ENCODE data around the gene BNC1. TPM values are rescaled to one million over a fixed set of nuclear protein-coding genes. Genes with fewer than 3 reads are reported as not detected.

BNC1 gene
- total RNA-seq, 1 donor from 2014 or later: 0.11 TPM

DNA sequence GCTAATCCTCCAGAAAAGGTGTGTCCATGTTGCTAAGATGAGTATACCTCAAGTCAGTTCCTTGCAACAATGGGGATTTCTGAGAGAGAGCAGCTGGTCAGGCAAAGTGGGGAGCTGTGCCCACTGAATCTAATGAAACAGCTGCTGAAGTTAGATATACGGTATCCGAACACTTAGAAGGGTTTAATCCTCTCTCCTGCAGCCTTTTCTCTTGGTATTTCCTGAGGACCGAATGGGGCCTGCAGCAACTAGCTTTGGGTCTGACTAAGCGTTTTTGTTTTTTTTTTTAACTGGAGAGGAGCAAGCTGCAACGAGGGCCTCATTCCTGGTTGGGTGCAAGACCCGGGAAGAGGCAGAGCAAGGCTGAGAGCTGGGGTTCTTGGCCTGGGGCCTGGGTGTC lies 37.6 kb upstream of the BNC1 start:
- no peaks in the 10 kb centered on the region for H3K4me1 ChIP-seq
- no peak overlapping the region for H3K27ac ChIP-seq (replicated peaks)
- no peak for DNase-seq
- intact Hi-C loops (cut with micrococcal nuclease): no loop called here
- H3K9me3 ChIP-seq (replicated peaks): no peaks in the 10 kb centered on the region
- H3K27me3 ChIP-seq (ENCODE audit: low read depth): peaks cover 13% of the 10 kb centered on the region
- no peaks in the 10 kb centered on the region for H3K36me3 ChIP-seq
- TF ChIP-seq, protein P1, sequence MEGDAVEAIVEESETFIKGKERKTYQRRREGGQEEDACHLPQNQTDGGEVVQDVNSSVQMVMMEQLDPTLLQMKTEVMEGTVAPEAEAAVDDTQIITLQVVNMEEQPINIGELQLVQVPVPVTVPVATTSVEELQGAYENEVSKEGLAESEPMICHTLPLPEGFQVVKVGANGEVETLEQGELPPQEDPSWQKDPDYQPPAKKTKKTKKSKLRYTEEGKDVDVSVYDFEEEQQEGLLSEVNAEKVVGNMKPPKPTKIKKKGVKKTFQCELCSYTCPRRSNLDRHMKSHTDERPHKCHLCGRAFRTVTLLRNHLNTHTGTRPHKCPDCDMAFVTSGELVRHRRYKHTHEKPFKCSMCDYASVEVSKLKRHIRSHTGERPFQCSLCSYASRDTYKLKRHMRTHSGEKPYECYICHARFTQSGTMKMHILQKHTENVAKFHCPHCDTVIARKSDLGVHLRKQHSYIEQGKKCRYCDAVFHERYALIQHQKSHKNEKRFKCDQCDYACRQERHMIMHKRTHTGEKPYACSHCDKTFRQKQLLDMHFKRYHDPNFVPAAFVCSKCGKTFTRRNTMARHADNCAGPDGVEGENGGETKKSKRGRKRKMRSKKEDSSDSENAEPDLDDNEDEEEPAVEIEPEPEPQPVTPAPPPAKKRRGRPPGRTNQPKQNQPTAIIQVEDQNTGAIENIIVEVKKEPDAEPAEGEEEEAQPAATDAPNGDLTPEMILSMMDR (IDR thresholded peaks at IDR 0.05; ENCODE audit: borderline replicate concordance): no peak
- H3K4me3 ChIP-seq: no peak overlapping the region

DNA sequence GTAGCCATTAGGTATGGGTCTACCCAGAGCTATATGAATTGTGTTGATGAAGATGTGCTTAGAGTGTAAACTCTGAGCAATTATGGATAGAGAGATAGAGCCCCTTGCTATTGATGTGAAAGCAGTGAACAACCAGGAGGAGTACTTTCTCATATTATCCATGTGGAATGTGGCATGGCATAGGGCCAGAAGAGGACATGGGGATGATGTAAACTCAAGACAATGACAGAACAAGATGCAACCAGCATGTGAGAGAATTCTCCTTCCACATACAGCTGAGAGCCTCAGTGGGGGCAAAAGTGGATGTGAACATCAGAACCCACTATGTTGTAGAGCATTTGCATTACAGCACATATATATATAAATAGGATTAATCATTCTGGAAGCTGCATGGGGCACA lies 36.4 kb upstream of the BNC1 start:
- intact Hi-C loops (cut with micrococcal nuclease): no loop called here
- TF ChIP-seq, protein P1 (IDR thresholded peaks at IDR 0.05; ENCODE audit: borderline replicate concordance): no peak
- H3K27me3 ChIP-seq (ENCODE audit: low read depth): peaks cover 5% of the 10 kb centered on the region
- no peaks in the 10 kb centered on the region for H3K36me3 ChIP-seq
- no peak for DNase-seq
- no peaks in the 10 kb centered on the region for H3K4me1 ChIP-seq
- no peak overlapping the region for H3K27ac ChIP-seq (replicated peaks)
- H3K4me3 ChIP-seq: no peak overlapping the region
- H3K9me3 ChIP-seq (replicated peaks): no peaks in the 10 kb centered on the region

DNA sequence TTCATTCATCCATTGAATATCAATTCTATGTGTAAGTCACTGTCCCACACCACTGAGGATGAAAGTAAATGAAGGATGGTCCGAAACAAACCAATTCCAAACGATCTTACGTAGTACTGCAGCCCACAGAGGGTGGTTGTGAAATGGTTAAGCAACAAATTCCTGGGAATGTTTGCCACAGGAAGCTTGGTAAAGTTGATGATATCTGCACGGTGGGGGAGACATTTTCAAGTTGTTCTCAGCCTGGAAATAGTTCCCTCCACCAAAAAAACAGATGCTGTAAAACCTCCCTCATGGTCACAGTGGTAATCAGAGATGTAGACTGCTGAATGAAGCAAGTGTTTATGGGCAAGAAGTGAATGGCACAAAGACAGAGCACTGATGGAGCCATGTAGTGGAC lies 35.9 kb upstream of the BNC1 start:
- Histone ChIP-seq H3K4me3 (no peak overlapping the region), H3K27ac (replicated peaks) (no peak overlapping the region), H3K36me3 (no peaks in the 10 kb centered on the region), H3K4me1 (no peaks in the 10 kb centered on the region), H3K9me3 (replicated peaks) (no peaks in the 10 kb centered on the region), H3K27me3 (ENCODE audit: low read depth) (peaks cover under 1% of the 10 kb centered on the region)
- TF ChIP-seq, protein P1 (IDR thresholded peaks at IDR 0.05; ENCODE audit: borderline replicate concordance): no peak
- no peak for DNase-seq
- intact Hi-C loops (cut with micrococcal nuclease): no loop called here

DNA sequence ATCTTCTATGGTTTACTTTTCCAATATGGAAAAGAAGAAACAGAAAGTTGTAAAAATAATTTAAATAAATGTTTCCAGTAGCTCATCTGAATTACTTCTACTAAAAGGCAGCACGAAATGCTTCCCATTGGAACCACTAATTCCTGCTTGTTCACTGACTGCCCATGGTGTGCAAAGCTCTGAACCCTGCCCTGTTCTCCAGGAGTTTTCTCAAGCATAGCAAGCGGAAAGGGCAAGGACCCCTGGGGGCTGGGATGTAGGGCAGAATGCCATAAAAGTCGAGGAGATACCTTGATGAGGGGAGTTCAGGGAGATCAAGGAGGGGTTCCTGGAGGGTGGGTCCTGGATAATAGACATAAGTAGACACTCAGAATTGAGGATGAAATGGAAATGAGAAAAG lies 35.3 kb upstream of the BNC1 start:
- DNase-seq: no peak

DNA sequence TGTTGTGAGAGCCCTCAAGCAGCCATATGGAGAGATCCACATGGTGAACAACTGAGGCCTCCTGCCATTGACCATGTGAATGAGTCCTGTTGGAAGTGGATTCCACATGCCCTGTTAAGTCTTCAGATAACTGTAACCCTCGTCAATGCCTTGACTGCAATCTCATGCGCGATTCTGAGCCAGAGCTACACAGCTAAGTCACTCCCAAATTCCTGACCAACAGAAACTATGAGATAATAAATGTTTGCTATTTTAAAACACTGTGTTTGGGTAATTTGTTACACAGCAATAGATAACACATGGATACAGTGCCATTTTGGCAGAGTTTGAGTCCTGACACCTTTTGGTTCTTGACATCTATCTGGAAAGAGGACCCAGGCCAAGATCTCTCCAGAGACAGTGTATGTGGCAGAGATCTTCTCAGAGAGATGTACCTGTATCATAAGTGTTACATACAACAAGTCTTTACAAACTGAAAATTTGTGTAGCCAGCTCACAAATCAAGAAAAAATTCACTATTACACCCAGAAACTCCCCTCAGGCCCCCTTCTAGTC lies 34.5 kb upstream of the BNC1 start:
- Histone ChIP-seq H3K27ac (replicated peaks) (no peak overlapping the region), H3K4me3 (no peak overlapping the region), H3K27me3 (ENCODE audit: low read depth) (no peaks in the 10 kb centered on the region), H3K36me3 (no peaks in the 10 kb centered on the region), H3K9me3 (replicated peaks) (no peaks in the 10 kb centered on the region), H3K4me1 (no peaks in the 10 kb centered on the region)
- DNase-seq: no peak
- intact Hi-C loops (cut with micrococcal nuclease): no loop called here
- TF ChIP-seq, protein P1 (IDR thresholded peaks at IDR 0.05; ENCODE audit: borderline replicate concordance): no peak

More for the DNA sequence above, 35.3 kb upstream of the BNC1 start:
- H3K9me3 ChIP-seq (replicated peaks): no peaks in the 10 kb centered on the region
- H3K36me3 ChIP-seq: no peaks in the 10 kb centered on the region
- H3K4me1 ChIP-seq: no peaks in the 10 kb centered on the region
- H3K27ac ChIP-seq (replicated peaks): no peak overlapping the region
- intact Hi-C loops (cut with micrococcal nuclease): no loop called here
- H3K27me3 ChIP-seq (ENCODE audit: low read depth): no peaks in the 10 kb centered on the region
- no peak overlapping the region for H3K4me3 ChIP-seq
- TF ChIP-seq, protein P1 (IDR thresholded peaks at IDR 0.05; ENCODE audit: borderline replicate concordance): no peak
